HG02678 (cell line): ENCODE measurements around the gene SCRT2.
"Not testable (repeated sequence)": the region's sequence is repeated elsewhere in the genome, so short reads cannot be mapped to it uniquely, and the experiment has no call there.

Experiments
- ATAC-seq: cut with Tn5 transposase; IDR thresholded peaks from one replicate; pipeline ENCODE4 v1.9.1; 2021; ENCODE audit warnings: mild to moderate bottlenecking, moderate library complexity; ENCODE audit not compliant: unreplicated experiment

Gene SCRT2

GRCh38 chr20:675453-676314, at the start of gene SCRT2:
Gene SCRT2, minus strand, starts transcription at chr20:675802. Its CDS starts 201 bp downstream, at chr20:675601.
- no peak for ATAC-seq

GRCh38 chr20:724797-725196, 49.2 kb upstream of the SCRT2 start:
- ATAC-seq = not testable (repeated sequence)

GRCh38 chr20:723756-724155, 48.2 kb upstream of the SCRT2 start:
- ATAC-seq = no peak

GRCh38 chr20:722822-723644, 47.4 kb upstream of the SCRT2 start:
- ATAC-seq = no peak

- ATAC-seq = no peak
These were observed 46.3 kb upstream of the SCRT2 start for GRCh38 chr20:721876-722275.

GRCh38 chr20:719816-720215, 44.2 kb upstream of the SCRT2 start:
- no peak for ATAC-seq

- no peak for ATAC-seq
These were observed 43.5 kb upstream of the SCRT2 start for GRCh38 chr20:719068-719467.

GRCh38 chr20:717832-718231, 42.2 kb upstream of the SCRT2 start:
- no peak for ATAC-seq

- no peak for ATAC-seq
These were observed 41.7 kb upstream of the SCRT2 start for GRCh38 chr20:717271-717670.

GRCh38 chr20:714453-714852, 38.9 kb upstream of the SCRT2 start:
- ATAC-seq = no peak

- ATAC-seq = no peak
These were observed 36.0 kb upstream of the SCRT2 start for GRCh38 chr20:711576-711975.

- no peak for ATAC-seq
These were observed 35.3 kb upstream of the SCRT2 start for GRCh38 chr20:710780-711450.

GRCh38 chr20:709991-710779, 34.6 kb upstream of the SCRT2 start:
- no peak for ATAC-seq

- no peak for ATAC-seq
These were observed 33.8 kb upstream of the SCRT2 start for GRCh38 chr20:709423-709822.

GRCh38 chr20:708956-709355, 33.4 kb upstream of the SCRT2 start:
- no peak for ATAC-seq

GRCh38 chr20:707451-708110, 32.0 kb upstream of the SCRT2 start:
- ATAC-seq = no peak

- no peak for ATAC-seq
These were observed 30.8 kb upstream of the SCRT2 start for GRCh38 chr20:706366-706885.

GRCh38 chr20:704726-705125, 29.1 kb upstream of the SCRT2 start:
- ATAC-seq = no peak

- ATAC-seq = no peak
These were observed 27.8 kb upstream of the SCRT2 start for GRCh38 chr20:703426-703825.

- ATAC-seq = no peak
These were observed 27.4 kb upstream of the SCRT2 start for GRCh38 chr20:703006-703405.
